ENCODE data around the gene LRRC23. TPM values are rescaled to one million over a fixed set of nuclear protein-coding genes. Genes with fewer than 3 reads are reported as not detected.

The LRRC23 gene
- total RNA-seq, 1 experiment from 2014 or later, result 8.0 TPM

- peak in 2 of 3 experiments; percentile 91 to 98; a peak in 4 of 6 replicates for TF ChIP-seq CTCF (IDR thresholded peaks at IDR 0.05 in 2 of 3, conservative IDR thresholded peaks at IDR 0.05 in 1 of 3; ENCODE audit: borderline replicate concordance in 1 of 3, insufficient read depth in 1 of 3, low read depth in 2 of 3, low read length in 2 of 3)
- TF ChIP-seq EZH2 (IDR thresholded peaks at IDR 0.05), result no peak
- TF ChIP-seq SP1 (IDR thresholded peaks at IDR 0.05; ENCODE audit: low read depth), result no peak
- no peak for TF ChIP-seq EZH2phosphoT487 (IDR thresholded peaks at IDR 0.05; ENCODE audit: borderline replicate concordance)
- TF ChIP-seq POLR2A (IDR thresholded peaks at IDR 0.05; ENCODE audit: borderline replicate concordance, extremely low read depth, insufficient read depth, insufficient read length), result peak; percentile 75
- TF ChIP-seq CEBPB (IDR thresholded peaks at IDR 0.05; ENCODE audit: low read depth), result no peak
These were observed 33.1 kb downstream of the LRRC23 start (continued) for GRCh38 chr12:6937481-6938352.

- RAD21 ChIA-PET (ENCODE audit: low non-redundant PET in 1 of 2, low total read pairs in 2 of 2, uncharacterized antibody in 2 of 2, unreplicated experiment in 2 of 2), result interaction anchor here (0.6 to 0.9 kb wide), 2 partner anchors 11 to 13 kb away, joined by 3 to 5 read pairs; no protein-coding TSS in a partner anchor
- CTCF ChIA-PET, result interaction anchor here (1.0 to 2.3 kb wide), 7 partner anchors 7 to 86 kb away, joined by 3 to 23 read pairs (median 6); partner anchors contain the start of genes SPSB2 and USP5
- Histone ChIP-seq H3K4me3 (replicated peaks in 1 of 2; ENCODE audit: low read depth in 1 of 2, low read length in 2 of 2) (peak overlapping the region; percentile 61 to 68), H3K9me3 (ENCODE audit: control insufficient read depth in 1 of 2, insufficient read depth in 1 of 2, low read depth in 1 of 2, low read length in 2 of 2) (no peaks in the 10 kb centered on the region), H3K79me2 (ENCODE audit: insufficient read depth, low read length) (peaks cover 13% of the 10 kb centered on the region; the same call in 1 of the 2 replicates), H3K4me2 (ENCODE audit: low read length) (peak overlapping the region; percentile 91), H3K36me3 (ENCODE audit: control insufficient read depth in 1 of 2, insufficient read depth in 2 of 2, low read length in 2 of 2) (peaks cover 13 to 32% of the 10 kb centered on the region in 2 experiments; a peak in 3 of 4 replicates), H3K27ac (ENCODE audit: low read depth, low read length) (peak overlapping the region; percentile 93), H3K9me2 (ENCODE audit: insufficient read depth) (no peaks in the 10 kb centered on the region), H3K27me3 (ENCODE audit: insufficient read depth, low read length) (no peaks in the 10 kb centered on the region), H4K20me1 (ENCODE audit: insufficient read depth) (no peaks in the 10 kb centered on the region), H3K9ac (ENCODE audit: low read length) (peak overlapping the region; percentile 93), H3K4me1 (ENCODE audit: control insufficient read depth in 1 of 2, insufficient read depth in 2 of 2, low read length in 2 of 2) (peaks cover 12 to 45% of the 10 kb centered on the region in 2 experiments; a peak in 3 of 4 replicates), H2AFZ (ENCODE audit: low read depth, low read length, poor library complexity, severe bottlenecking) (no peak overlapping the region)
- intact Hi-C loops (cut with micrococcal nuclease), result loop anchor here (2.0 kb wide), 1 partner anchor 14 kb away; no protein-coding TSS in a partner anchor
- POLR2A ChIA-PET, result interaction anchor here (0.8 to 1.3 kb wide), 12 partner anchors 8 to 80 kb away, joined by 3 to 15 read pairs (median 4); partner anchors contain the start of genes ATN1, LPCAT3 and SPSB2
- BruUV-seq (replicated peaks), result TSS peak; percentile 27
- DNase-seq (ENCODE audit: low read depth, low spot score), result no peak
- ATAC-seq, result no peak
- TF ChIP-seq EZH2phosphoT487 (IDR thresholded peaks at IDR 0.05; ENCODE audit: borderline replicate concordance) (no peak), POLR2AphosphoS5 (IDR thresholded peaks at IDR 0.05; ENCODE audit: low read depth, low read length) (peak; percentile 29; the same call in 1 of the 2 replicates)
These were observed 34.0 kb downstream of the LRRC23 start for GRCh38 chr12:6938353-6939190.

Measured in HCT116 (cell line).